ENCODE results near the gene FAM111A.

Gene FAM111A

GRCh38 chr11:59179121-59179520 lies 36.5 kb downstream of the FAM111A start:
- no peak for DNase-seq (ENCODE audit: low read depth, low spot score)

- no peak for DNase-seq (ENCODE audit: low read depth, low spot score)
Observed at GRCh38 chr11:59180168-59180776, 37.6 kb downstream of the FAM111A start.

DNA sequence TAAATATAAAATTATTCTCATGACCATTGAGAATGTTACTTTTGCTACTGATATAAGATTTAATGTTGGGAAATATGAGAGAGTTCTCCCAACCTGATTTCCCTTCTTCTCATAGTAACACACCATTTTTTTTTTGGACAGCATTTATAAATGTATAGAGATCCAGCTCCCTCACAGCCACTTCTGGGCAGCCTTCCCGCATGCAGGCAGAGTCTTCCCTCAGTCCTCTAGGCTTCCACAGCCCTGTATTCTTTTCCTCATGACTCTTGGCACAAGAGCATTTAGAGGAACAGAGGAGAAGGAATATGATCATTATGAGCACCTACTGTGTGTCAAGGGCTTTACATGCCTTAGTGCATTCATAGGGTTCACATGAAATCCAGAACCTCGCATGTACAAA lies 38.3 kb downstream of the FAM111A start:
- DNase-seq (ENCODE audit: low read depth, low spot score): no peak

GRCh38 chr11:59181746-59182456 lies 39.2 kb downstream of the FAM111A start:
- DNase-seq (ENCODE audit: low read depth, low spot score): no peak

DNA sequence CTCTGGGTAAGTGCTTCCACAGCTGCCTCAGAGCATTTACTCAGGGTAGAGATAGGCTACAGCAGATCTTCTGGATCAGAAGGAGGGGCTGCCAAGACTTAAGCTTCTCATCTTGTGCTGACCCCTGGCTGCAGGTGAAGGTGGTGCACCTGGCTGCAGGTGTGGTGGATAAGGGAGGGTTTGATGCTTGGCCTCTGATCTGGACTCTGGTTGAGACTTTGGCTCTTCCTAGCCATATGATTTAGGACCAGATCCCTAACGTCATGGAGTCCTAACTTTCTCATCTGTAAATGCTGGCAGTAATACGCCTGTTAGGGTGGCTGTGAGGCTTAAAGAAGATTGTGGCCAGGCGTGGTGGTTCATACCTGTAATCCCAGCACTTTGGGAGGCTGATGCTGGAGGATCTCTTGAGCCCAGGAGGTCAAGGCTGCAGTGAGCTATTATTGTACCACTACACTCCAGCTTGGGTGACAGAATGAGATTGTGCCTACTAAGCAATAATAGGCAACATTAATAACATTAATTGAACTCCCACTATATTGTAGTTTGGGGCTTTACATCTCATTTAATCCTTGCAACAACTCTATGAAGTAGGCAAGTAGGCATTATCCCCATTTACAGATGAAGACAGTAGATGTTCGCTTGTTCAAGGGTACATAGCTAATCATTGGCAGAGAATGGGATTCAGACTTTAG lies 39.9 kb downstream of the FAM111A start:
- DNase-seq (ENCODE audit: low read depth, low spot score): no peak

DNA sequence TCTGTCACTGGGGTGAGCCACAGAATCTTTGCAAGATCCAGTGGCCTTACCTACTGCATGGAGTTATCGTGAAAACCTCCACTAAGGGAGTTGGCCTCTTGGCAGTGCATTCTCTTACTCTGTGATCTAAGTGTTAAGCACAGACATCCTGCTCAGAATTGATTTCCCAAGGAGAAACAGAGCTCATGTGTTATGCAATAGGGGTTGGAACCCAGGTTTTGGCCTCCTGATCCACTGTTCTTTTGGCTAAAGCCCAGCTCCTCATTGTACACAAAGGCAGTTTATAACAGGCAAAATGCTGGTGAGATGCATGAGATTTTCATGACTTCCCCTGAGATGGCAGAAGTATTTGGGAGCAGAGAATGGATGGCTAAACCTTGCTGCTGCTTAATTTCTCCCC lies 41.1 kb downstream of the FAM111A start:
- DNase-seq (ENCODE audit: low read depth, low spot score): no peak

DNA sequence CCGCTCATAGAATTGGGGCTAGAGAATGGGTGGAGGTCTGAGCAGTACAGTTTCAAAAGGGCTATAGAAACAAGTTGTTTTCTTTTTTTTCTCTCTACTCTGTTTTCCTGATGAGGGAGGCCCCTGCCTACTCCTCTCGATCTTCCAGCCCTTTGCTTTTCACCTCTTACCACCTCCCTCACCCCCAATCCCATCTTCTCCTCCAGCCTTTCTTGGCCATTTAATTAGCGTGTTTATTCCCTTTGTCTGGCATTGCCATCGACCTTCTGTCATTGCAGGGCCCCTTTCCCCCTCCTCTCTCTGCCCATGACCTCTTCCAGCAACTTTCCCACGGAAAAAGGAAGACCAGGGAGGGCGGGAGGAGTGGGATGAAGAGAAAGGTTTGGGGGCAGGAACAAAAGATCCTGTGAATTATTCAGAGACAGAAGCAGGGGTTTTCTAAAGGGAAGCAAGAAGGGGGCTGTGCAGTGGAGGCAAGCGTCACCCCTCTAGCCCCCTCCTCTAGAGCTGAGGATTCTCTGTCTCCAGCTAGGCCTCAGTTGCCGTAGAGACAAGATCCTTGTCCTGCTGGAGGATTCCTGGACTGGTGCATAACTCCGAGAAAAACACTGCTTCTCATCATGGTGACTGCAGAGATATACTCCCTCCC lies 42.2 kb downstream of the FAM111A start:
- DNase-seq (ENCODE audit: low read depth, low spot score): no peak

DNA sequence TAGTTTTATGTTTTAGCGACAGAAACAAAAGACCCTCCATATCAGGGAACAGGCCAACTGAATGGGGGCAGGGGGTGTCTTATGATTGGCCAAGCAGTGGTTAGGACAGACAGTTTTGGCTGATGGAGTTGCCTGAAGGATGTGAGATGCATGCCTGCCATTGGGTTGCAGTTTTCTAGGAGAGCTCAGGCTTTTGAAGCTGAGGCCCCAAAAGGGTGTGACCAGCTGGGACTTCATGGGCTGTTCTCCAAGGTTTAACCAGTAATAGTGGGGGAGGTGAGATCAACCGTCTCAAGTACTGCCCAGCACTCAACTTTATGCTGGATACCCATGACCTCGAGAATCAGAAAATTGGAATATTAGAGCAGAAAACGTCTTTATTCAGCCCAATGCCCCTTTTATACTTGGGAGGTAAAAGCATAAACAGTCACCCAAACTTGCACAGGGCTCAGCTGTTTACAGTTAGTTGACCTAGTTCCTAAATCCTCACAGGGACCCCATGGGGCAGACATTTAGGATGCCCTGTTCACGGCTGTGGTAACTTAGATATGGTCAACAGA lies 42.8 kb downstream of the FAM111A start:
- DNase-seq (ENCODE audit: low read depth, low spot score): no peak

DNA sequence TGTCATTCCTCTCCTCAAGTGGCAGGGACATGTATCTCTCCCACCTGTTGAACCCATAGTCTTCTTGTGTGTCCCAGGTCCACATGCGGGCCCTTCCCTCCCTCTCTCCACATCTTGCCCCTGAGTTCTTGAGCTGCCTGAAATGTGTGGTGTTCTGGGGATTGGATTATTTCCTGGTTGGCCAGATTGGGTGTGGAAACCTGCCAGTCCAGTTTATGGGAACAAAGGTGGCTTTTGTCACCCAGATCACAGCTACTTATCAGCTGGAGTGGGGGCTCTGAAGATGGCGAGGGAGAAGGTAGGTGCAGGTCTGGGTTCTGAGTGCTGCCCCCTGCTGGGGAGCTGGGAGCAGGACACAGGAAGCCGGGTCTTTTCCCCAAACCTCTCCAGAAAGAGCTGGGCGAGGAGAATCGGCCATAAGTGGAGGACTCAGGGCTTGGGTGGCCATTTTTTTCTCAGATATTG lies 43.5 kb downstream of the FAM111A start:
- no peak for DNase-seq (ENCODE audit: low read depth, low spot score)

GRCh38 chr11:59187035-59187434 lies 44.4 kb downstream of the FAM111A start:
- no peak for DNase-seq (ENCODE audit: low read depth, low spot score)

GRCh38 chr11:59187587-59187986 lies 44.9 kb downstream of the FAM111A start:
- no peak for DNase-seq (ENCODE audit: low read depth, low spot score)

GRCh38 chr11:59188954-59189353 lies 46.3 kb downstream of the FAM111A start:
- DNase-seq (ENCODE audit: low read depth, low spot score): no peak

- no peak for DNase-seq (ENCODE audit: low read depth, low spot score)
Observed at GRCh38 chr11:59189986-59190385, 47.3 kb downstream of the FAM111A start.

DNA sequence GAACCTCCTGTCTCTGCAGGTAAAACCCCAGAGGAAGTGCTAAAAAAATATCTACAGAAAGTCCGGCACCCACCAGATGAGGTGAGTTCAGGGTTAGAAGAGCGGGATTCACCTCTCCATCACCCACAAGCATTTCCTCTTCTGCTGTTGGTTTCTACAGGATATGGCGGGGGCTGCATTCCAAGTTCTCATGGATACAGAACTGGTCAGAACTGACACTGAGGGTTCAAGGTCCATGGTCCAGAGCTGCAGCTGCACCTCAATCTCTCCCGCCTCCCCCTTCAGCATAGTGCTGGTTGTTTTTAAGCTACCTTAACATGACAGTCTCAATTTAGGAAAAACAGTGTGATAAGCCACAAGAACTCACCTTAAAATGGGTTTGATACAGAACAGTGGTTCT lies 48.4 kb downstream of the FAM111A start:
- no peak for DNase-seq (ENCODE audit: low read depth, low spot score)

- no peak for DNase-seq (ENCODE audit: low read depth, low spot score)
Observed at GRCh38 chr11:59191890-59192289, 49.2 kb downstream of the FAM111A start.

DNA sequence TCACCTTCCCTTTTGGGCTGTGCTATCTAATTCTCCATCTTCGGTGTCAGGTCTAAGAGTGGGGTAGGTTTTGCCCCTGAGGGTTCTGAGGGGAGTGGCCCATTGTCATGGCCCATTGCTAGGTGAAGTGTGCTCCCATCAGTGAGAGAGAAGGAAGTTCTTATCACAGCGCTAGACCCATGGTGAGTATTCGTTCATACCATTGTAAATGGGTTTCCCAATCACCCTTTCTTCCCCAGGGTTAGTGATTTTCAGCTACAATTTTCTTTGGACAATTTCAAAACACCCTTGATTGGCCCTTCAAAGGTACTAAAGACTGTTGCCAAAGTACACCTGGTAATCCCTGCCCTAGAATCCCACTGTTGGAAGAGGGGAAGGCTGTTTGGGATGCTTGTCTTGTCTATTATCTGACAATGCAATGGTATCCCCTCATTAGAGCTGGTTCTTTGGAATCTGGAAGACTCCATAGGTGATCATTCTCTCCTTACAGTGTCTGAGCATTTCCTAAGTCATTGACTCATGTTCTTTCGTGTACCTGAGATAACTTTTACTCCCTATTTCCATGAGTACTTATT lies 49.9 kb downstream of the FAM111A start:
- DNase-seq (ENCODE audit: low read depth, low spot score): no peak

GRCh38 chr11:59193587-59194130 lies 51.0 kb downstream of the FAM111A start:
- DNase-seq (ENCODE audit: low read depth, low spot score): no peak

DNA sequence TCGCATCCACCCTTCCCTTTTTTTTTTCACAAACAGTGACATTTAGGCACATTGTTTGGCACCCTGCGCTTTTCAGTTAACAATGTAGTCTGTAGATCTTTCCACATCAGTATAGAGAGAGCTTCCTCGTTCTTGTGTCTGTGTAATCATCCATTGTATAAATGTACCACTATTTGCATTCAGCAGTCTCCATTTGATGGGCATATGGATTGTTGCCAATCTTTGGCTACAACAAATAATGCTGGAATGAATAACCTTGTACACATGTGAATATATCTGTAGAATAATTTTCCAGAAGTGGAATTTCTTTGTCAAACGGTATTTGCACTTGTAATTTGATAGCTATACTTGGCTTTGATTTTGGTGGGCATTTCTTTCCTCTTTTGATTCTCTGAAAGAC lies 52.9 kb downstream of the FAM111A start:
- DNase-seq (ENCODE audit: low read depth, low spot score): no peak

GRCh38 chr11:59196777-59197176 lies 54.1 kb downstream of the FAM111A start:
- no peak for DNase-seq (ENCODE audit: low read depth, low spot score)

DNA sequence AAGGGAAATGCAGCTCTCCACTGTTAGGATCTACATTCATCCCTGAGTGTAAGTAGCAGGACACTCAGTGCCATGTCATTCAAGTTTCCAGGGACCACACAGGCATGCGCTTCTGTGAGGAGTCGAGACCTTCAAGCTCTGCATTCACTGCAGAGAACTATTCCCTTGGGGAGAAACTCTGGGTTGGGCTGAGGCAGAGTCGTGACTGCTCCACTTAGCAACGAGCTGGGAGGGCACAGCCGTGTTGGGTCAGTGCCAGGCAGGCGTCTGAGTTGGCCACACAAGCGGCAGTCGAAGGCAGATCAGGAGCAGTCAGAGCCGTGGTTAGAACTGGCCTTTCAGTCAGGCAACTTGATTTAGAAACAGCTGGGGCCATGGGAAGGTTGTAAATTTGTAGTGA lies 55.3 kb downstream of the FAM111A start:
- DNase-seq (ENCODE audit: low read depth, low spot score): no peak

- no peak for DNase-seq (ENCODE audit: low read depth, low spot score)
Observed at GRCh38 chr11:59198726-59199125, 56.1 kb downstream of the FAM111A start.

Data from activated naive CD8-positive, alpha-beta T cell treated with anti-CD3 and anti-CD28 coated beads, Interleukin-2, amount 50 U/mL, for 16 hours (primary cell).